ENCODE data around the gene WNT5B.

- TF ChIP-seq USF2 (IDR thresholded peaks at IDR 0.05; ENCODE audit: low read depth, low read length) (no peak), RCOR1 (IDR thresholded peaks at IDR 0.05; ENCODE audit: insufficient replicate concordance, low read length) (no peak), RAD21 (IDR thresholded peaks at IDR 0.05; ENCODE audit: low read length) (no peak), CTCF (conservative IDR thresholded peaks at IDR 0.05; ENCODE audit: low read depth, low read length) (no peak), RFX5 (IDR thresholded peaks at IDR 0.05; ENCODE audit: low read depth, low read length) (no peak)
- TF ChIP-seq, protein P1, sequence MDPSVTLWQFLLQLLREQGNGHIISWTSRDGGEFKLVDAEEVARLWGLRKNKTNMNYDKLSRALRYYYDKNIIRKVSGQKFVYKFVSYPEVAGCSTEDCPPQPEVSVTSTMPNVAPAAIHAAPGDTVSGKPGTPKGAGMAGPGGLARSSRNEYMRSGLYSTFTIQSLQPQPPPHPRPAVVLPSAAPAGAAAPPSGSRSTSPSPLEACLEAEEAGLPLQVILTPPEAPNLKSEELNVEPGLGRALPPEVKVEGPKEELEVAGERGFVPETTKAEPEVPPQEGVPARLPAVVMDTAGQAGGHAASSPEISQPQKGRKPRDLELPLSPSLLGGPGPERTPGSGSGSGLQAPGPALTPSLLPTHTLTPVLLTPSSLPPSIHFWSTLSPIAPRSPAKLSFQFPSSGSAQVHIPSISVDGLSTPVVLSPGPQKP (IDR thresholded peaks at IDR 0.05; ENCODE audit: borderline replicate concordance, low read depth, low read length) = no peak
Measured at GRCh38 chr12:1618489-1618888, 10.5 kb upstream of the WNT5B start.
